GM08714 (cell line): ENCODE measurements around the gene NEURL1.
A peak's percentile ranks its signal among the peaks of the same experiment; 100 is the strongest.

Source experiments
- H3K4me3 ChIP-seq: fragments of 200-500 bp; sonication (Bioruptor generic); 2 replicates; pipeline ENCODE4 v1.5.1; 2014; ENCODE audit warnings: mild to moderate bottlenecking, low read length, inconsistent platforms
- ZNF274 ChIP-seq: IDR thresholded peaks from 2 replicates; pipeline ENCODE4 v1.6.1; 2012; ENCODE audit warnings: mild to moderate bottlenecking, low read depth, low read length

NEURL1 gene

GRCh38 chr10:103547391-103547946 is 54.0 kb downstream of the NEURL1 start:
- no peak for TF ChIP-seq ZNF274
- no peak overlapping the region for H3K4me3 ChIP-seq

- H3K4me3 ChIP-seq, result no peak overlapping the region
- no peak for TF ChIP-seq ZNF274
These were observed 54.5 kb downstream of the NEURL1 start for GRCh38 chr10:103548006-103548405.

GRCh38 chr10:103548581-103549348 is 55.3 kb downstream of the NEURL1 start:
- no peak for TF ChIP-seq ZNF274
- H3K4me3 ChIP-seq, result no peak overlapping the region

- no peak for TF ChIP-seq ZNF274
- no peak overlapping the region for H3K4me3 ChIP-seq
These were observed 55.8 kb downstream of the NEURL1 start for GRCh38 chr10:103549349-103549685.

GRCh38 chr10:103550229-103550628 is 56.7 kb downstream of the NEURL1 start:
- no peak overlapping the region for H3K4me3 ChIP-seq
- TF ChIP-seq ZNF274, result no peak

- TF ChIP-seq ZNF274, result no peak
These were observed 58.4 kb downstream of the NEURL1 start for GRCh38 chr10:103551619-103552602.

GRCh38 chr10:103552856-103553742 is 59.6 kb downstream of the NEURL1 start:
- TF ChIP-seq ZNF274, result no peak
- no peak overlapping the region for H3K4me3 ChIP-seq

More at GRCh38 chr10:103551619-103552602, 58.4 kb downstream of the NEURL1 start:
- no peak overlapping the region for H3K4me3 ChIP-seq

- TF ChIP-seq ZNF274, result no peak
These were observed 60.4 kb downstream of the NEURL1 start for GRCh38 chr10:103553743-103554487.

GRCh38 chr10:103554488-103555324 is 61.2 kb downstream of the NEURL1 start:
- no peak overlapping the region; the same call in 1 of the 2 replicates for H3K4me3 ChIP-seq
- TF ChIP-seq ZNF274, result no peak

More at GRCh38 chr10:103553743-103554487, 60.4 kb downstream of the NEURL1 start:
- H3K4me3 ChIP-seq, result no peak overlapping the region

GRCh38 chr10:103555325-103555649 is 61.8 kb downstream of the NEURL1 start:
- H3K4me3 ChIP-seq, result peak overlapping the region; percentile 12; the same call in 1 of the 2 replicates
- no peak for TF ChIP-seq ZNF274

GRCh38 chr10:103555712-103556111 is 62.2 kb downstream of the NEURL1 start:
- TF ChIP-seq ZNF274, result no peak
- no peak overlapping the region; the same call in 1 of the 2 replicates for H3K4me3 ChIP-seq

- H3K4me3 ChIP-seq, result no peak overlapping the region
- TF ChIP-seq ZNF274, result no peak
These were observed 63.0 kb downstream of the NEURL1 start for GRCh38 chr10:103556383-103557007.

GRCh38 chr10:103557455-103557854 is 64.0 kb downstream of the NEURL1 start:
- TF ChIP-seq ZNF274, result no peak

More at GRCh38 chr10:103557455-103557854, 64.0 kb downstream of the NEURL1 start:
- no peak overlapping the region for H3K4me3 ChIP-seq
